Epithelial cell of esophagus (primary cell): ENCODE data around the gene PAX5.

Source experiments
- DNase-seq: peaks from one replicate; pipeline ENCODE4 v3.0.0; 2010; ENCODE audit warnings: low read depth
- H3K4me3 ChIP-seq: 2 replicates; pipeline ENCODE4 v1.5.1; 2011; ENCODE audit warnings: mild to moderate bottlenecking, low read length, control low read depth
- CTCF ChIP-seq: IDR thresholded peaks from 2 replicates; pipeline ENCODE4 v1.5.1; 2011; ENCODE audit warnings: low read depth, mild to moderate bottlenecking, low read length, control low read depth, inconsistent platforms; ENCODE audit not compliant: insufficient read depth; ENCODE audit errors: missing control alignments

PAX5 gene

GRCh38 chr9:37036371-37036775 lies 2.3 kb upstream of the PAX5 start:
- no peak for TF ChIP-seq CTCF
- H3K4me3 ChIP-seq: peak overlapping the region; percentile 17
- no peak for DNase-seq

- TF ChIP-seq CTCF: no peak
- no peak for DNase-seq
- no peak overlapping the region for H3K4me3 ChIP-seq
Observed at GRCh38 chr9:37035648-37036370, 1.7 kb upstream of the PAX5 start.

GRCh38 chr9:37034938-37035647 lies 1.0 kb upstream of the PAX5 start:
- no peak for TF ChIP-seq CTCF
- no peak overlapping the region for H3K4me3 ChIP-seq
- DNase-seq: no peak

- no peak for TF ChIP-seq CTCF
- DNase-seq: no peak
- no peak overlapping the region for H3K4me3 ChIP-seq
Observed at GRCh38 chr9:37034305-37034937, 353 bp upstream of the PAX5 start.

GRCh38 chr9:37033141-37033540 lies 927 bp downstream of the PAX5 start:
- no peak for DNase-seq
- H3K4me3 ChIP-seq: no peak overlapping the region
- no peak for TF ChIP-seq CTCF

GRCh38 chr9:37032713-37033112 lies 1.4 kb downstream of the PAX5 start:
- no peak for DNase-seq
- no peak for TF ChIP-seq CTCF
- H3K4me3 ChIP-seq: no peak overlapping the region
